Fibroblast of the aortic adventitia (primary cell): Measurements from ENCODE around the gene UGT1A9. TPM values are rescaled to one million over a fixed set of nuclear protein-coding genes. Genes with fewer than 3 reads are reported as not detected.

ENCODE experiments used
- DNase-seq: peaks from one replicate; pipeline ENCODE4 v3.0.0-alpha.2; 2010; ENCODE audit warnings: low read depth
- H3K4me3 ChIP-seq: 2 replicates; pipeline ENCODE4 v1.5.1; 2011; ENCODE audit warnings: low read depth, mild to moderate bottlenecking, control low read depth, low read length, moderate library complexity
- CTCF ChIP-seq: IDR thresholded peaks from 2 replicates; pipeline ENCODE4 v1.5.1; 2011; ENCODE audit warnings: mild to moderate bottlenecking, low read length, control low read depth, inconsistent platforms; ENCODE audit not compliant: insufficient read depth
- total RNA-seq: library from RNA; depleted of rRNA; stranded (reverse); fragments of >200 nt; gene quantifications from 2 replicates; pipeline ENCODE4 v1.2.3, GENCODE V29; 2012; ENCODE audit warnings: low replicate concordance

The UGT1A9 gene
- total RNA-seq, 1 donor = not detected

GRCh38 chr2:233793465-233794127, 121.9 kb downstream of the UGT1A9 start:
- DNase-seq = no peak
- no peak for TF ChIP-seq CTCF
- H3K4me3 ChIP-seq = no peak overlapping the region

GRCh38 chr2:233794128-233794658, 122.5 kb downstream of the UGT1A9 start:
- no peak overlapping the region for H3K4me3 ChIP-seq
- no peak for TF ChIP-seq CTCF
- no peak for DNase-seq

GRCh38 chr2:233795735-233796171, 124.1 kb downstream of the UGT1A9 start:
- H3K4me3 ChIP-seq = no peak overlapping the region
- TF ChIP-seq CTCF = no peak
- DNase-seq = no peak

- DNase-seq = no peak
These were observed 124.6 kb downstream of the UGT1A9 start for GRCh38 chr2:233796254-233796653.

GRCh38 chr2:233798335-233799086, 126.8 kb downstream of the UGT1A9 start:
- no peak for DNase-seq
- H3K4me3 ChIP-seq = no peak overlapping the region
- no peak for TF ChIP-seq CTCF

More at GRCh38 chr2:233796254-233796653, 124.6 kb downstream of the UGT1A9 start:
- H3K4me3 ChIP-seq = no peak overlapping the region
- TF ChIP-seq CTCF = no peak

GRCh38 chr2:233799087-233799665, 127.5 kb downstream of the UGT1A9 start:
- no peak for DNase-seq
- no peak overlapping the region for H3K4me3 ChIP-seq
- TF ChIP-seq CTCF = no peak
